ACHN (cell line): ENCODE measurements around the gene BRD3.
A peak's percentile ranks its signal among the peaks of the same experiment; 100 is the strongest.

ENCODE experiments used
- DNase-seq: peaks from one replicate; pipeline ENCODE4 v3.0.0-alpha.2; 2015
- in situ Hi-C: cut with HindIII; loops from 2 replicates; pipeline ENCODE4 v1.10.0; 2017; ENCODE audit warnings: low sequenced_read_pairs, low pct_ligation_motif_present, low pct_unique_long_range_greater_than_20kb

BRD3 gene

DNA sequence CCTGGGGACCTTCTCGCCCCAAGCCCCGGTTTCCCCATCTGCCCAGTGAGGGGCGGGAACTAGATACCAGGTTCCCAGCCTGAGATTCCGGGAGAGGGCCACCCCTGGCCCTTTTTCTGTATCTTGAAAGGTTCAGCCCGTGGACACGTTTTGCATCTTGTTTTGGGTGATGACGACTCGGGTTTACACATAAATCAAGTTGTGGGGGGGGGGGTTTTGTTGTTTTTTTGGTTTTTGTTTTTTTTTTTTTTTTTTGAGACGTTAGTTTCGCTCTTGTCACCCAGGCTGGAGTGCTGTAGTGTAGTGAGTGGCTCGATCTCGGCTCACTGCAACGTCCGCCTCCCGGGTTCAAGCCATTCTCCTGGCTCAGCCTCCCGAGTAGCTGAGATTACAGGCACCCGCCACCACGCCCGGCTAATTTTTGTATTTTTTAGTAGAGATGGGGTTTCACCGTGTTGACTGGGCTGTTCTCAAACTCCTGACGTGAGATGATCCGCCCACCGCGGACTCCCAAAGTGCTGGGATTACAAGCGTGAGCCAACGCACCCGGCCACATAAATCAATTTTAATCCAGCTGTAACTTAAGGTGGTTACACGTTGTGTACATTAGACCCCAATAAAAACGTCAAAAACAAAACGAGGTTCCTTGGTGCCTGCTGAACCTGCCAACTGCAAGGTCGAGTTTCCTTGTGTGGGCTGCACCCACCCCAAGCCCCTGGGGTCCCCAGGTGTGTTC is 1.1 kb upstream of the BRD3 start:
- in situ Hi-C loops, result no loop called here
- no peak for DNase-seq

DNA sequence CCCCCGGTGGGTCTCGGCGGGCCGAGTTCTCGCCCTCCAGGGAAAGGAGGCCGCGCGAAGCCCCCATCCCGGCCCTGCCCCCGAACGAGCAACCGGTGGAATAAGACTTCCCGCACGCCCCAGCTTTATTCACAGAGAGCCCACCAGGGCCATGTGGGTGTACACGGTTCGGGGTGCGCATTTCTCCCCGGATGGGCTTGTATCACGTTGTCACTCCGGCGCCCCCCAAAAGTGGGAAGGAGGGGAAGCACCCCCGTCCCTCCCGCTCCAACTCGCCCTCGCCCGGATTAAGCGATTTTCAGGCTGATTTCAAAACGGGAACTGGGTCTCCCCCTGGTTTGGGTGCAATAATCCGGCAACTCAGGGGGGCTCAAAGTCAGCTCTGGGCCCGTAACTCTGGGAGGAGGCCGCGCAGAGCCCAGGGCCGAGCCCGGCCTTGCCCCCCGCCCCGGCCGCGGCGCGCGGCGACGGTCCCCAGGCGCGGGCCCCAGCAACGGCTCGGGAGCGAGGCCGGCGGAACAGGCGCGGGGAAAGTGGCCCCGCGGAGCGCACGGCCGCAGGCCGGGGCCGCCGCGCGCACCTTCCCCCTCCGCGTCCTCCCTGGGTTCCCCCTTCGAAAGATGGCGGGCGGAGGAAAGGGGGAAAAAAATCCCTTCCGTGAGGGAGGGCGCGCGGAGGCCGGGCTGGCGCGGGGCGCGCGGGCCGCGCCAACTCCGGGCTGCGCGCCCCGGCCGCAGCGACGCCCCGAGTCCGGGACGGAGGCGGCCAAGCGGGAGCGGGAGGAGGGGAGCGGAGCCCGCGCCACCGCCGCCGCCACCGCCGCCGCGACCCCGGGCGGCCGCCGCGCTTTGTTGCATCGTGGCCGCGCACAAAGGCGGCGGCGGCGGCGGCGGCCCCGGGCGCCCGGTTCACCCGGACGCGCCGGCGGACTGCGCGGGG is 644 bp downstream of the BRD3 start:
- in situ Hi-C loops, result no loop called here
- peak; percentile 48 for DNase-seq

DNA sequence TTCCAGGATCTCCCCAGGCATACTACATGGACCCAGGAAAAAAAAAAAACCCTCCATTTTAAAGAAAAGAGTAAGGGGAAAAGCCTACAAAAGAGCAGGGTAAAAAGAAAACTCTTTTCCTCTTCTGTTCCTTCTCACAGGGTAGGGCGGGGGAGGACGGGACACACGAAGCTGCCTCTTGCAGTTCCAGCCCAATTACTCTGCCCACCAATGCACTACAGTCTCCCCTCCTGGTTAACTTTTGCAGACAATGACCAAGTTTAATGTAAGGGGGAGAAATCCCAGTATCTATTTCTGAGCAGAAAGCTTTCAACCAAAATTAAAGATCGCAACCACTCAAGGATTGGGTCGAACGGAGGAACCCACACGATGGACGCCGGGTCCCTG is 1.3 kb downstream of the BRD3 start:
- DNase-seq, result peak; percentile 19
- in situ Hi-C loops, result no loop called here

DNA sequence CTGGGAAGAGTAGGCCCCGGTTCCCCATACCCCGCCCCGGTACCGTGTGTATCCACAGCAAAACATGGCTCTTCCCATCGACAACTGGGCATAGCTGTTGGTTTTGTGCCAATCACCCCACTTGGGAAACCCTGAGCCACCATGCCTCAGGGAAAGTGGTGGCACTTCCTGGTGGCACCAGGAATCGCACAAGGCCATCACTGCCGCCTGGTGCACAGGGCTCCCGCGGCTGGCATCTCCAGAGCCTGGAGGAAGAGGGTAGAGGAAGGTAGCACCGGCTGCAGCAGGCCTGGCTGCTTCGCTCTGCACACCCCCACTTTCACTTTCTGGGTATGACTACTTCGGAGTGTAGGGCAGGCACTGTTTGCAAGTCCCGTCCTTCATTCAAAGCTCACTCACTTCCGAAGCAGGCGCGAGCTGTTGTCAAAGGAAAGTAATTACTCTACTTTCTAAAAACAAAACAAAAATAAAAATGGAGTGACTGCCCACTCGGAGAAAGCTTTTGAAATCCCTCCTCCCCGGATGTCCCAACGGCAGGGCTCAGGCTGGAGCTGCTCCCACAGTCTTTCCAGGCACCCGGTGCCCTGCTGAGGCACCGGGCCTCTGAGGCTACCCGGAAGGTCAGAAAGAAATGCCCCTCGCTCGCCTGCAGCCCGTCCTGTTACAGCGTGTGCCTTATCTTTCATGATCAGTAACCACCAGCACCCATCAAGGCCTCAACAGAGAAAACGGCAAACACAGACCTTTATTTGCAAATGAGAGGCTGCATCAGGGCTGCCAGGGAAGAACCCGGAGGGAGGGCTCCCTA is 2.0 kb downstream of the BRD3 start:
- DNase-seq, result peak; percentile 43
- in situ Hi-C loops, result no loop called here

DNA sequence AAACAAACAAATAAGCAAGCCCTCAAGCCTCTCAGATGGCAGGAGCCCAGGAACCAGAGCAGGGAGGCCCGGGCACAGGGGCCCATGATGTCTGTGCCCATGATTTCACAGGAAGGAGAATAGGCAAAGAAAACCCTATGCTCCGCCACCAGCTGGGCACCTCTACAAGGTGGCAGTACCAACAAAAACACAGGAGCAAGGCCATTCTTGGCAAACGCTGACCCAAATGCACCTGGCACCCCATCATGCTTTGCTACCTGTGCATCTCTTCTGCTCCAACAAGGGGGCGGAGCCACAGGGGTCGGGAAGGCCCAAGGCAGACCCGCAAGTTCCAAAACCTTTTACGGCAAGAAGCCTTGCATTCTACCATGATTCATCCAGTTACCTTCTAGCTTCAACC is 3.1 kb downstream of the BRD3 start:
- DNase-seq, result no peak
- in situ Hi-C loops, result no loop called here

DNA sequence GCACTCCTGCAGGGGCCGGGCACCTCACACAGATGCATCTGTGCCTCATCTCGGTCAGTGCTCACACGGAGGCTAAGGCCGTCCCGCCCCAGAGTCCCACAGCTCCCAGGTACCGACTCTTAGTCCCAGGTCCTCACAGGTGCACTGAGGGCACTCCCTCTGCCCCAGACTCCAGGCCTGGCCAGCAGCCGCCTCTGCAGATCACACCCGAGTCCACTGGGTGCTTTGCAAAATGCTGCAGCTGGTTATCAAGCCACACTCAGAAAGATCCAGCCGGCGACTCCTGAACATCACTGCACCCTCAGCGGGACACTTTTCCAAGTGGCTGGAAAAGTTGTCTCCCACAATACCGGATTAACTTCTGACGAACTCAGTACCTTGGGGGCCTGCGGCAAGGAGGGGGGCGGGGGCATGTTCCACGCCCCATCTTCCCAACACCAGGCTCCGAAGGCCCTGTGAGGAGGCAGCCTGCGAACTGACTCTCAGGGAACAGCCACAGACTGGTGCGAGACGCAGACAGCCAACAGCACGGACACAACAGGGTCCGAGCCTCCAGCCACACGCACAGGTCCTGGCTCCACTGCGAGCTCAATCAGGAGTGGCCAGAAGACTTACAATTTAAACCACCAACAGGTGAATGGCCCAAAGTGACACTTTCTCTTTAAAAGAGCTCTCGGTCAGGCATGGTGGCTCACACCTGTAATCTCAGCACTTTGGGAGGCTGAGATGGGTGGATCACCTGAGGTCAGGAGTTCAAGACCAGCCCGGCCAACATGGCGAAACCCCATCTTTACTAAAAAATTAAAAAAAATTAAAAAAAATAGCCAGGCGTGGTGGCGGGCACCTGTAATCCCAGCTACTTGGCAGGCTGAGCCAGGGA is 4.0 kb downstream of the BRD3 start:
- no peak for DNase-seq
- in situ Hi-C loops, result no loop called here

DNA sequence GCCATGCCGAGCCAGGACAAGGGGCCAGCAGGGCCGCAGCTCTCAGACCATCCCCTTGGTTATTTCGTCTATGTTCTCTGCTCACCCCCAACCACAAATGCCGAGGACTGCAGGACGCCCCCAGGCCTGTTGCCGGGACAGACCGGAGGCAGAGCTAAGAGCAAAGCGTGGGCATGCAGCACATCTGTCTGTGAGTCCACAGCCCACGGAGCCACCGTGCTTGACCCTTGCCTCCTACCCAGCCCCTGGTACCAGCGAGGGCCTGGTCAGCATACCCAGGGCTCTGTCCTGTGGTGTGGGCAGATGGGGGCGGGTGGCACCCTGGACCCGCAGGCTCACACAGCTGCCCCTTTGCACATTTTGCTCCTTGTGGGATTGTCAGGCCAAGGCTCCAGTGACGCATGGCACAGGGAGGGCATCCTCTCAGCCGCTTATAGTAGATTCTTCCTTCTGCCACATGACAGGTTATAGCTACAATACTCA is 4.7 kb downstream of the BRD3 start:
- DNase-seq, result no peak
- in situ Hi-C loops, result no loop called here

DNA sequence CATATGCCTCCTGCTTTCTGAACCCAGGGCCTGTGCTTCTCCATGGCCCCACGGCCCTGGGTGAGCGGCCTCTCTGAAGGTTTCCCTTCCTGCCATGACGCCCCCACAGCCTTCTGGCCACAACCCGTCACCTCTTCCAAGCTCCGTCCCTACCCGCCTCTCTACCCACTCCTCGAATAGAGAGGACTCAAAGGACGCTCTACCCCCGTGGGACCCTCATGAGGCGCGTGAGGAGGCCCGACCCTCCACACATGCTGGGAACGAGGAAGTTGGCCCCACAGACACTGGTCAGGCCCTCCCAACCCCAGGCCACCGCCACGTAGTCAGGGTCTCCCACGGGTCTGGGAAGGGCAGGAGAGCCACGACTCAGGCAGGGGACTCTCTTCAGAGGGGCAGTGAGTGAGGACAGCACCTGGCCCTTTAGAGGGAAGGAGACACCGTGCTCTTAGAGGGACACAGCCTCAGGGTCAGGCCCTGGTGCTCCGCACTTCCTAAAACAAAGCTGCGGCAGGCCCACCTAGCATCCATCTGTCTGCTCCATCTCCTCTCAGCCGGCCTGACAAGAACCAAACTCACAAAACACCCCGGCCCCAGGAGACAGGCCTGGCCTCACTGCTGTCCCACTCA is 5.3 kb downstream of the BRD3 start:
- in situ Hi-C loops, result no loop called here
- DNase-seq, result no peak

DNA sequence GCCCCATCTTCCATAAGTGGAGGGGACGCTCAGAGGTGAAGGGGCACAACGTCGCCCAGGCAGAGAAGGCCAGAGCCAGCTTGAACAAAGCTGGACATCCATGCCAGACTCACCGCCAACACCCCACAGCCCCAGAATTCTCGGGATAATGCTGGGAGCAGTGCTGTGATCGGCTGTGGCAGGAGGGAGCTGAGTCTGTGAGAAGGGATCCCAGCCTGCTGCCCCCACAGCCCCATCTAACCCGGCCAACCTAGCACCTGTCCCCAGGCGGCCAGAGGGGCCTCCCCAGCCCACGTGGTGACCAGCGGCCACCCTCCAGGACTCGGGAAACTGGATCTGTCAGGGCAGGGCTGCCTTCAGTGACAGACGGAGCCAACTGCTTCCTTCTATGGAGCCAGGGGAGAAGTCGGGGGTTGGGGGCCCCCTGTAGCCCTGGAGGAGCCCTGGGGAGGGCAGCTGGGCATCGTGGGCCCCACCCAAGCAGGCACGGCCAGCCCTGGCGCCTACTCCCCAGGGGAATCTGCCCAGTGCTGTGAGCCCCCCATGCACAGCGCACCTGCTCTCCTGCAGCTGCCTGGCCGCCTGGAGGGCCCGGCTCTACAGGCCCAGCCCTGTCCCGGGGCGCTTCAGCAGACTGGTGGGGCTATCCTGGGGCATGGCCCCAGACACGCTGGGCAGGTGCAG is 6.0 kb downstream of the BRD3 start:
- DNase-seq, result no peak
- in situ Hi-C loops, result no loop called here

DNA sequence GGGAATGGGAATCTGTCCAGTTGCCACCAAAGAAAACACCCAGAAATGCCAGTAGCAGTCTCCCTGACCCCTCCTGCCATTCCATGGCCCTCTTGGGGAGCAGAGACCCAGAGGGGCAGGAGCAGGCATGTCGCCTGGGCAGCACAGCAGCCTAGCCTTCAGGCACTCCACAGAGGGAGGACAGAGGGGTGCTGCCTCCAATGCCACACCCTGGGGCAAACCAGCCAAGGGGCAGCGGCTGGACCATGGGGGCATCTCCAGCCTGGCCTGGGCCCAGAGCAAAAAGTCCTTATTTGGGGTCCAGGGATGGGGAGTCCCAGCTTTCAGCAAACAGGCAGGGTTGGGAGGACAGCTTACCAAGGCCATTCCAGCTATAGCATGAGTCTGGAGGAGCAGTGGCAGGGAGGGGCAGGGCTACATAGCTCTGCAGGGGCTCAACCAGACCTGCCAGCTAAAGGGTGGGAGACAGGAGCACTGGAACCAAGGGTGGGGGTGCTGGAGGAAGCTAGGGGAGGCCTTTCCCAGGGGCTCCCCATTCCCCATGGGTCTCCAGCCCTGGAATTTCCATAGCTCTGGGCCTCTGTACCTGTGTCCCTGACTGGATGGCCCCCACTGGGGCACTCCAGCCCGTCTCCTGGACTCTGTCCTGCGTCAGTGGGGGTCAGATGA is 6.7 kb downstream of the BRD3 start:
- DNase-seq, result no peak
- in situ Hi-C loops, result no loop called here

DNA sequence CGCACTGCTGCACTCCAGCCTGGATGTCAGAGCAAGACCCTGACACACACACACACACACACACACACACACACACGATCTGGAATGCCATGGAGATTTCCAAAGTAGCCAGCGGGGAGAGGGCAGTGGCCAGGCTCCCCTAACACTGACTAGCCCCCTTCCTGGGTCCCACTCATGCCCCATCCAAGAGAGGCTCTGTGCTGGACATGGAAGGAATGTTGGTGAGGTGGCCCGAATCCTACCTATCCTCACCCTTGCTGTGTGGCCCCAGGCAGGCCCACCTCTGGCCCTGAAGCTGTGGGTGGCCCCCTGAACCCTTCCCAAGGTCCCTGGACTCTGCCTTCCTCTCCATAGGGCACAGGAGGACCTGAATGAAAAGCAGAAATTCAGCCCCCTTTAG is 7.3 kb downstream of the BRD3 start:
- in situ Hi-C loops, result no loop called here
- DNase-seq, result no peak

DNA sequence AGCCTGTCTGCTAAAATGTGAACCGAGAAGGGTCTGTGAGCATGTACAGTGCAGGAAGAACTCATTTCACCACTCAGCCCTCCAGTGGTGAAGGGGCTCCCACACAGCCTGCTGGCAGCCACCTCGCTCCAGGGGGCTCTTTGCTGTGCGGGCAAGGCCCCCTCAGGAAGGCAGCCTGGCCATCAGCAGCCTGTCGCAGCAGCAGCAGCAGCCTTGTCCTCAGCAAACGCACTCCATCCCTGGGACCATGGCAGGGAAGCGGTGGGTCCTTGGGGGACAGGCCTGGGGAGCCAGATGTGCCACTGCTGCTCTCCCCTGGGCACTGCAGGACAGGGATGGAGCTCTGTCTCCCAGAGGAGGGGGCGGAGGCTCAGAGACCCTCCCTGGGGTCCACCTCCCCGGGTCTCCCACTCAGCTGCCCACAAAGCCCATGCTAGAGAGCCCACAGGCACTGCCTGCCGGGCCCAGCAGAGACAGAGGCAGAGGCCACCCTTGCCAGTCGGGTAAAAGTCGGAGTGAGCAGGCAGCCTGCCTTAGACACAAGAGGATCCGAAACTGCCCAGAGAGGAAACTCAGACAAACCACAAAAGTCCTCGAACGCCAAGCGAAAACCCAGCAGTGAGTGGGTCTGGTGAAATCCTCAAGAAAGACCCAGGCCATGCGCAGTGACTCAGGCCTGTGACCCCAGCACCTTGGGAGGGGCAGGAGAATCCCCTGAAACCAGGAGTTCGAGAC is 8.0 kb downstream of the BRD3 start:
- no peak for DNase-seq
- in situ Hi-C loops, result no loop called here

DNA sequence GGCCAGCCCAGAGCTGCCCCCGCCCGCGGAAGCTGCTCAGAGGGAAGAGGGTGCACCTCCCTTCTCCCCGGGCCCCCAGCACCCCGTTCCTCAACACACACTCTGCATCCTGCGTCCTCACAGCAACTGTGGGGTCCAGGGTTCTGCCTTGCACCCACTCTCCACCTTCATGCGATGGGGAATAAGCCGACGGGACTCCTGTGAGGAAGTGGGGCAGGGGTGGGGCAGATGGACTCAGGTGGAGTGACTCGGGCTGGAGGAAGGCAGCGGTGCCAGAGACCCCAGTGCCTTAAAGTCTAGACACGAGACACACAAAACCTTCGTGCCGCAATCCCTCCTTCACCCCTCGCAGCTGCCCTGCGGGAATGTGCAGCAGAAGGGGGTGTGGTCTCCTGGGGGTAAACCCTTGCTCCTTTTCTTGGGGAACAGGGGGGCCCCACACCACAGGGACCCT is 8.6 kb downstream of the BRD3 start:
- in situ Hi-C loops, result no loop called here
- no peak for DNase-seq

DNA sequence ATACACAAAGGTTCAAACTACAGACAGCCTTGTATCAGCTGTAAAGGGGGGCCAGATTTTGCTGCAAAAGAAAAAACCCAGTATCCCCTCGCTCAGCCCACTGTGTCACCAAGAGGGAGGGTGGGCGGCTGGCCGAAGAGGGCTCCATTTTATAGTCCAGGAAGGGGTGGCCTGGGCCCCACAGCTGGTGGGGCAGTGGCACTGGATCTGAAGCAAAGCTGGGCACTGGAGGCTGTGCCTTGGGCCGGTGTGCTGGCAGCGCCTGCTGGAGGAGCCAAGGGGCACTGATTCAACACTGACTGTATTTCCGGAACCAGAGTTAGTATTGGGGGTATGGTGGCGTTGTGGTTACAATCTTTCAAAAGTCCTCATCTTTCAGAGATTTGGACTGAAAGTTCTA is 9.1 kb downstream of the BRD3 start:
- DNase-seq, result no peak

DNA sequence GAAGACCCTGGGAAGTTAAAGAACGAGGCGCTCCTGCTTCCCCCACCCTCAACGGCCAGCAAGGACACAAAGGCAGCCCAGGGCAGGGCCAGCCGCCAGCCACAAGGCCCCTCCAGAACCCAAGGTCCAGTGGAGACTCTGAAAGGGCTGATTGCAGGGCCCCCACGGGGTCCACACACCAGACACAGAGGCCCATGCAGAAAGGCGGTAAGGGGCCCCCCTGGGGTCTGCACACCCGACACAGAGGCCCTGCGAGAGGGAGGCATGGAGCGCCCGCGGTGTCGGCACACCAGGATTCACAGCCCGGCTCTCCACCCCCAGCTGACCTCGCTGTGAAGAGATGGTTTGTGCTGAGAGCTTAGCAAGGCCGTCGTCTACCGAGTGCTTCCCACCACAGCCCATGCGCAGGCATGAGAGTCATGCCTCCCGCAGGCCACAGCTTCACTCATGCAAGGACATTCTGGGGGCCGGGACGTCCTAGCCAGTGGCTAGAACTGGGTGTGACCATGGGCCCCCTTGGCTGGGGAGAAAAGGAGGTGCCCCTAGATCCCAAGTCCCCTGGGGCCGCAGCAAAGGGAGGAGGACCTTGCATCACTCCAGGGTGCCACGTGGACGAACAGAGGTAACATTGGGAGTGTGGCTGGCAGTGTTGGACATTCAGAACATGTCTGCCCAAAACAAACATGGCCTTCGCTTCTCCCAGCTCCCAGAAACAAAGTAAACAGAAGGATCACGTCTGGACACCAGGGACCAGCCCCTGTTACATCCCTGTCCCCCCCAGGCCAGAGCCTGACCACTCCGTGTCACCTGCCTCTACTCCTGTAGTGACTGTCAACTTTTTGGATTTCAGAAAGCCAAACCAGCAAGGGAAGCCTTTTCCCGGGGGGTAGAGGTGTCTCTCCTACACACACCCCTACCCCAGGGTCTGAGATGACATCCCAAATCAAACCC is 9.8 kb downstream of the BRD3 start:
- in situ Hi-C loops, result no loop called here
- DNase-seq, result no peak

More for the DNA sequence above, 9.1 kb downstream of the BRD3 start:
- in situ Hi-C loops, result no loop called here
